Glutamatergic neuron (in vitro differentiated cells): ENCODE measurements around the gene HOXB3. TPM values are rescaled to one million over a fixed set of nuclear protein-coding genes. Genes with fewer than 3 reads are reported as not detected.

ENCODE experiments used
- DNase-seq: peaks from one replicate; pipeline ENCODE4 v3.0.0; 2022
- H3K27ac Mint-ChIP-seq: one replicate; pipeline ENCODE4 v1.8.0; 2020; ENCODE audit warnings: mild to moderate bottlenecking, mixed read lengths, inconsistent platforms; ENCODE audit not compliant: unreplicated experiment
- H3K27me3 Mint-ChIP-seq: one replicate; pipeline ENCODE4 v1.8.0; 2020; ENCODE audit warnings: mild to moderate bottlenecking, moderate library complexity, mixed read lengths, inconsistent platforms; ENCODE audit not compliant: unreplicated experiment
- H3K36me3 Mint-ChIP-seq: one replicate; pipeline ENCODE4 v1.8.0; 2020; ENCODE audit warnings: mild to moderate bottlenecking, mixed read lengths, inconsistent platforms; ENCODE audit not compliant: unreplicated experiment
- H3K4me1 Mint-ChIP-seq: one replicate; pipeline ENCODE4 v1.8.0; 2020; ENCODE audit warnings: mild to moderate bottlenecking, low read depth, mixed read lengths, inconsistent platforms; ENCODE audit not compliant: unreplicated experiment
- H3K4me3 Mint-ChIP-seq: one replicate; pipeline ENCODE4 v1.8.0; 2020; ENCODE audit warnings: mild to moderate bottlenecking, mixed read lengths, inconsistent platforms; ENCODE audit not compliant: unreplicated experiment
- H3K9me3 Mint-ChIP-seq: one replicate; pipeline ENCODE4 v1.8.0; 2020; ENCODE audit warnings: mild to moderate bottlenecking, moderate library complexity, mixed read lengths, inconsistent platforms; ENCODE audit not compliant: unreplicated experiment
- total RNA-seq: library from RNA; stranded (reverse); fragmentation: NEBNext Ultra II Directional; extraction: Animal tissue kit (Norgen Biotek cat#: 25700); gene quantifications from one replicate; pipeline ENCODE4 v1.2.1, GENCODE V29; 2021; ENCODE audit not compliant: unreplicated experiment
- TF ChIP-seq, protein P1 (sequence below): fragments of 200-600 bp; sonication (generic); IDR thresholded peaks from one replicate; pipeline ENCODE4 v1.5.0; 2021; ENCODE audit not compliant: partially characterized antibody, unreplicated experiment

The HOXB3 gene
- total RNA-seq, 1 donor from 2014 or later = not detected

DNA sequence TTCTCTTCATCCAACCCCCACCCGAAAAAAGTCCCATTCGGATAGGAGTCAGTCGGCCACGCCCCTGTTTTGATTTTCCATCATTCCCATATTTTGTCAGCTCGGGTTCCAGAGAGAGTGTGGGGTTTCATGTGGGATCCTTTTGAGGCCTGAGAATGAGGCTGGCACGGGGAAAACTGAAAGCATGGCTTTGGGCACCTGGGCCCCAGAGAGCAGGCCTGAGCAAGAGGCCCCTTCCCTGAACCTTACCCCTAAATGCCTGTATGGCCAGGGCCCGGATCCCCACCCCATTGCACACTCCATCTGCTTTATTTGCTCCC, 7.3 kb downstream of the HOXB3 start:
- Mint-ChIP-seq H3K9me3 (peaks cover 17% of the 10 kb centered on the region), H3K27me3 (peaks cover 69% of the 10 kb centered on the region), H3K27ac (no peak overlapping the region), H3K4me1 (peaks cover 9% of the 10 kb centered on the region), H3K4me3 (no peak overlapping the region), H3K36me3 (peaks cover 3% of the 10 kb centered on the region)
- TF ChIP-seq, protein P1, sequence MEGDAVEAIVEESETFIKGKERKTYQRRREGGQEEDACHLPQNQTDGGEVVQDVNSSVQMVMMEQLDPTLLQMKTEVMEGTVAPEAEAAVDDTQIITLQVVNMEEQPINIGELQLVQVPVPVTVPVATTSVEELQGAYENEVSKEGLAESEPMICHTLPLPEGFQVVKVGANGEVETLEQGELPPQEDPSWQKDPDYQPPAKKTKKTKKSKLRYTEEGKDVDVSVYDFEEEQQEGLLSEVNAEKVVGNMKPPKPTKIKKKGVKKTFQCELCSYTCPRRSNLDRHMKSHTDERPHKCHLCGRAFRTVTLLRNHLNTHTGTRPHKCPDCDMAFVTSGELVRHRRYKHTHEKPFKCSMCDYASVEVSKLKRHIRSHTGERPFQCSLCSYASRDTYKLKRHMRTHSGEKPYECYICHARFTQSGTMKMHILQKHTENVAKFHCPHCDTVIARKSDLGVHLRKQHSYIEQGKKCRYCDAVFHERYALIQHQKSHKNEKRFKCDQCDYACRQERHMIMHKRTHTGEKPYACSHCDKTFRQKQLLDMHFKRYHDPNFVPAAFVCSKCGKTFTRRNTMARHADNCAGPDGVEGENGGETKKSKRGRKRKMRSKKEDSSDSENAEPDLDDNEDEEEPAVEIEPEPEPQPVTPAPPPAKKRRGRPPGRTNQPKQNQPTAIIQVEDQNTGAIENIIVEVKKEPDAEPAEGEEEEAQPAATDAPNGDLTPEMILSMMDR = no peak
- DNase-seq = no peak

DNA sequence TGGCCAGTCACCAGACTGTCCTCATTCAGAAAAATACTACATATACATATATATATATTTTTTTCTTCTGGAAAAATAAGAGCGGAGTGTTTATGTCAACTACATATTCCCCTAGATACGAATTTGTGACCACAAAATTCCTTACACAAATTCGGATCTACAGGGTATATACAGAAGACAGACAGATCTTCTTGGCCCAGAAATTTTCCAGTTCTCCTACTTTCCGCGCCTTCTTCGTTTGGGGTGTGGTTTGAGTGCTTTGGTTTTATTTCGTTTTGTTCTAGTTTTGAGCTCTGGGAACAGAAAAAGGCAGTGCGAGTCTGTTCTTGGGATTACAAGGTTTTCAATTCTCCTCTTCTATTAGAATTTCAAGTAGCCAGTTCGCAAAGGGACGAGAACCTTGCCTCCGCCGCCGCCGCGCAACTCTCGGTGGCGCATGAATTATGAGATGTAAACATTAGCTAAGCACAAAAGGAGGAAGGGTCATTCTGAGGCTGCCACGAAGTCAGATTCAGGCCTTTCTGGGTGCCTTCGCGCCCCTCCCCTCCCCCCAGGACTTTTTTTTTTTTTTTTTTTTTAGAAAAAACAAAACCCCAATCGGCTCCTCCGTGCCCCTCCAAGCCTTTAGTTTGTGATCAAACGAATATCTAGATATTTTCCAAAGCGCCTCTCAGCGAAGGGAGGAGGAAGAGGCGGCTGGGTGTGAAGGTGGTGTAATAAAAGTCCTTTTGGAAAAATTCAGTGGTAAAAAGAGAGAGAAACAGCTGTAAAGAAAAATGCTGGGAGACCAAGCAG, 10.1 kb downstream of the HOXB3 start:
- Mint-ChIP-seq H3K4me1 (no peaks in the 10 kb centered on the region), H3K4me3 (no peak overlapping the region), H3K36me3 (no peaks in the 10 kb centered on the region), H3K9me3 (peaks cover 21% of the 10 kb centered on the region), H3K27me3 (peaks cover 57% of the 10 kb centered on the region), H3K27ac (no peak overlapping the region)
- TF ChIP-seq, protein P1 = no peak
- DNase-seq = no peak

DNA sequence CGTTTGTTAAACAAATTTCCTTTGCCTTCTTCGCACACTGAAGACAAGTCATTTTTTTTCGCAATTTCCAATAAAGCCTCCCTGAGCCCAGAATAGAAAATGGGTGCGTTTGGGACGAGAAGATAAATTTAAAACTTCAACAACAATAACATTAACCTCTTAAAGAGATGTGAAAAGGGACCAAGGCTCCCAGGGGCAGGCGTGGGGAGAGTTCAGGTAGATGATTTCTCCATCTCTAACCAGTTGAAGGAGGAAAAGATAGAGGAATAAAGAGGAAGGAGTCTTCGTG, 10.6 kb downstream of the HOXB3 start:
- H3K9me3 Mint-ChIP-seq = peaks cover 21% of the 10 kb centered on the region
- H3K27ac Mint-ChIP-seq = no peak overlapping the region
- H3K27me3 Mint-ChIP-seq = peaks cover 58% of the 10 kb centered on the region
- no peak for DNase-seq
- TF ChIP-seq, protein P1 = no peak
- H3K4me1 Mint-ChIP-seq = no peaks in the 10 kb centered on the region
- H3K36me3 Mint-ChIP-seq = no peaks in the 10 kb centered on the region
- no peak overlapping the region for H3K4me3 Mint-ChIP-seq

DNA sequence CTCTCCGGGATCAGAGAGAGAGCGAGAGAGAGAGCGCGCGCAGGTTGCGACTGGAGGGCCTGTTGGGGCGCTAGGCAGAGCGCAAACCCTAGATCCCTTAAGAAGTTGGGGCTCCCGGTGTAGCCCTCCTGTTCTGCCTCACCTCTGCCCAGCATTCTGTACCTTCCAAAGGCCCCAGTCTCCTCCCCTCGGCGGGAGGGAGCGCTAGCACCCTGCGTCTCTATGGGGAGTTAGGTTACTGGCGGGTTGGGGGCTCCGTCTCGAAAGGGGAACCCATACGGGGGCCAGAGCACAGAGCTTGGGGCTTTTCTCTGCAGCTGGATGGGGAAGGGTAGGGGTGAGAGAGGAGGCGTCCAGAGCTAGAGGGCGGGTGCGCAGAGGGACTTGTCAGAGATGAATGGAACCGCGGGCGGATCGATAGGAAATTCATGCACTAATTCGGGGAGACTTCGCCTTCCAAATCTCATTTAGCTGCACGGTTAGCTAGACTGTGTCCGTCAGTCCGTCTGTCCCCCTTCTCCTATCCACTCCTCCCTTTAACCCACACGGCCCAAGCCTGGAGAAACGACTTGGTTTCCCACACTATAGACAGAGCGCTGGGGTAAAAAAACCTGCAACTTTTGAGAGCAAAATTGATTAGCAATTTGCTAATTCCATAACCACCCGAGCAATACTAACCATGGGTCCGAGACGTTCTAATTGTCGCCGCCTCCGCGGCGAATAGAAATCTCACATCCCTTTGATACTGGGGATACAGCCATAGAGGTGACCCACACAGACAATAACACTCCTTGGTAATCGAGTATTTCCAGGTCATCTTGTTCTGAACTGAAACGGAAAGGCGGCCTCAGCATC, 11.2 kb downstream of the HOXB3 start:
- peaks cover 21% of the 10 kb centered on the region for H3K9me3 Mint-ChIP-seq
- H3K4me3 Mint-ChIP-seq = peak overlapping the region; percentile 15
- no peak for DNase-seq
- no peak overlapping the region for H3K27ac Mint-ChIP-seq
- no peaks in the 10 kb centered on the region for H3K4me1 Mint-ChIP-seq
- peaks cover 57% of the 10 kb centered on the region for H3K27me3 Mint-ChIP-seq
- TF ChIP-seq, protein P1 = no peak
- no peaks in the 10 kb centered on the region for H3K36me3 Mint-ChIP-seq
